ENCODE data around the gene MCM3AP.

Gene MCM3AP

GRCh38 chr21:46285206-46285661 is at the start of gene MCM3AP:
MCM3AP (minus strand) TSS chr21:46285611; CDS start chr21:46285286, 325 bp downstream.
- no peak for FAIRE-seq

GRCh38 chr21:46334351-46335140 is 49.1 kb upstream of the MCM3AP start:
- no peak for FAIRE-seq

GRCh38 chr21:46329796-46330195 is 44.4 kb upstream of the MCM3AP start:
- no peak for FAIRE-seq

GRCh38 chr21:46328151-46328550 is 42.7 kb upstream of the MCM3AP start:
- no peak for FAIRE-seq

GRCh38 chr21:46327711-46328110 is 42.3 kb upstream of the MCM3AP start:
- no peak for FAIRE-seq

- no peak for FAIRE-seq
Observed at GRCh38 chr21:46326110-46326703, 40.8 kb upstream of the MCM3AP start.

GRCh38 chr21:46325073-46325912 is 39.9 kb upstream of the MCM3AP start:
- FAIRE-seq: no peak

- FAIRE-seq: no peak
Observed at GRCh38 chr21:46324390-46325072, 39.1 kb upstream of the MCM3AP start.

GRCh38 chr21:46323710-46324389 is 38.4 kb upstream of the MCM3AP start, which contains the start of the genes C21orf58 and PCNT:
C21orf58 (minus strand) TSS chr21:46323870; CDS start chr21:46322738, 1,132 bp downstream.
PCNT (plus strand) TSS chr21:46324156; CDS start chr21:46324229, 73 bp downstream.
- no peak for FAIRE-seq

- no peak for FAIRE-seq
Observed at GRCh38 chr21:46323227-46323709, 37.9 kb upstream of the MCM3AP start.

GRCh38 chr21:46322351-46323226 is 37.2 kb upstream of the MCM3AP start:
- FAIRE-seq: no peak

GRCh38 chr21:46320331-46320801 is 35.0 kb upstream of the MCM3AP start:
- no peak for FAIRE-seq

- no peak for FAIRE-seq
Observed at GRCh38 chr21:46319186-46319585, 33.8 kb upstream of the MCM3AP start.

GRCh38 chr21:46318464-46318845 is 33.0 kb upstream of the MCM3AP start:
- FAIRE-seq: no peak

- no peak for FAIRE-seq
Observed at GRCh38 chr21:46317710-46318463, 32.5 kb upstream of the MCM3AP start.

- no peak for FAIRE-seq
Observed at GRCh38 chr21:46316708-46317324, 31.4 kb upstream of the MCM3AP start.

GRCh38 chr21:46314441-46315020 is 29.1 kb upstream of the MCM3AP start:
- no peak for FAIRE-seq

- FAIRE-seq: no peak
Observed at GRCh38 chr21:46312949-46313348, 27.5 kb upstream of the MCM3AP start.

GRCh38 chr21:46311568-46311967 is 26.2 kb upstream of the MCM3AP start:
- no peak for FAIRE-seq
